Cardiac muscle cell (in vitro differentiated cells and primary cell): ENCODE results near the gene GASK1B. TPM values are rescaled to one million over a fixed set of nuclear protein-coding genes. Genes with fewer than 3 reads are reported as not detected.
A peak's percentile ranks its signal among the peaks of the same experiment; 100 is the strongest.

Source experiments
- DNase-seq, 2 donors: peaks; one replicate each; pipeline versions ENCODE4 v3.0.0 to v3.0.0-alpha.2; 2010 to 2017; ENCODE audit warnings: low read depth in 1 of 2, low spot score in 1 of 2
- H3K27ac ChIP-seq: fragments of 200-600 bp; sonication (generic); 2 replicates; pipeline ENCODE4 v1.5.1; 2016
- H3K27me3 ChIP-seq: fragments of 200-600 bp; sonication (generic); 2 replicates; pipeline ENCODE4 v1.6.0; 2016; ENCODE audit warnings: control low read depth
- H3K36me3 ChIP-seq: fragments of 200-600 bp; sonication (generic); 2 replicates; pipeline ENCODE4 v1.5.1; 2016; ENCODE audit warnings: control low read depth
- H3K4me1 ChIP-seq: fragments of 200-600 bp; sonication (generic); 2 replicates; pipeline ENCODE4 v1.8.1; 2017; ENCODE audit warnings: low read depth, mild to moderate bottlenecking, mixed run types
- H3K4me3 ChIP-seq: fragments of 200-600 bp; sonication (generic); 2 replicates; pipeline ENCODE4 v1.5.1; 2016; ENCODE audit warnings: mild to moderate bottlenecking
- H3K9me3 ChIP-seq: fragments of 200-600 bp; sonication (generic); 2 replicates; pipeline ENCODE4 v1.5.1; 2017; ENCODE audit warnings: low read depth, mild to moderate bottlenecking, control low read depth
- CTCF ChIP-seq: IDR thresholded peaks from 2 replicates; pipeline ENCODE4 v1.5.1; 2012; ENCODE audit warnings: low read depth, mild to moderate bottlenecking, low read length
- polyA plus RNA-seq: library from polyadenylated mRNA; unstranded; fragments of >200 nt; fragmentation: Nextera tagmentation; extraction: Ambion mirVana; gene quantifications from 2 replicates; pipeline ENCODE4 v1.2.1, GENCODE V29; 2016
- total RNA-seq: library from RNA; depleted of rRNA; stranded (reverse); fragments of >200 nt; gene quantifications from 2 replicates; pipeline ENCODE4 v1.2.3, GENCODE V29; 2016

The GASK1B gene
- total and polyA plus RNA-seq, 2 experiments from 2014 or later: 8.5 to 19.1 TPM

DNA sequence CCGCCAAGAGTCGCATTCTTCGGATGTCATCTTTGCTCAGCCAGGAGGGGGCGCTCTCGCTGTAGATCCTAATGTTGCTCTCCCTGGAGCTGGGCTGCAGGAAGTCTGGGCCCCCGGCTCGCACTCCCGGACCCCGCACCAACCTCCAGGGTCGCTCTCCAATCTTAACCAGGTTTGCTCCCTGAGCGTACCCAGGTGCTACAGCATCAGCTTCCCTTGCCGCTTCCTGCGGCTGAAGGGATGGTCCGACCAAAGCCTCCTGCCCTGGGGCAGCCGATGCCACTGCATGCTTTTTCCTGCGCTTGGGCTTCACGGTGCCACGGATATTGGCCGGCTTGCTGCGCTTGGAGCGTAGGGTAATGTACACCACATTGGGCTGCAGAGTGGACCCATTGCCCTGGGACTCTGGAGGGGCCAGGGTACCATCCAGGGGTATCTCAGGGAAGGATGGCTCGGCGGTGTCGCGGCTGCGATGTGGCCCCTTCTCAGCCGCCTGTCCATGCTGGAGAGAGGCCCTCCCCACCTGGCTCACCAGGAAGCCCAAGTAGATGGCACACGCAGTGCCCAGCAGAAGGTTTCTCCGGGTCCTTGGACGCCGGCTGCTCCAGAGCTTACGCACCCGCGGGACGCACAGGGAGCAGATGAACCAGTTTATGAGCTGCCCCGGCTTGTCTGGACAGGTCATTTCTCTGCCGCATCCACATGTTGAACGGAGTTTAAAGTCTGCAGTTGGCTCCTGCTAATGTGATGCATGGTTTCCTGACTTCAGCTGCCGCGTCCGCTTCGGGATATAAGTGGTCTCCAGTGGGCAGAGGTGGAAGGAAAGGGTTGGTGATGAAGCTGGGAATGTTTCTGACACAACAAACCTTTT, 1.9 kb downstream of the GASK1B start:
- H3K4me3 ChIP-seq: peak overlapping the region; percentile 25
- no peaks in the 10 kb centered on the region for H3K36me3 ChIP-seq
- H3K27ac ChIP-seq: peak overlapping the region; percentile 88
- H3K9me3 ChIP-seq: no peaks in the 10 kb centered on the region
- peak in 1 of 2 donors; percentile 70 for DNase-seq
- no peaks in the 10 kb centered on the region for H3K27me3 ChIP-seq
- H3K4me1 ChIP-seq: peaks cover 36% of the 10 kb centered on the region
- TF ChIP-seq CTCF: peak; percentile 63

DNA sequence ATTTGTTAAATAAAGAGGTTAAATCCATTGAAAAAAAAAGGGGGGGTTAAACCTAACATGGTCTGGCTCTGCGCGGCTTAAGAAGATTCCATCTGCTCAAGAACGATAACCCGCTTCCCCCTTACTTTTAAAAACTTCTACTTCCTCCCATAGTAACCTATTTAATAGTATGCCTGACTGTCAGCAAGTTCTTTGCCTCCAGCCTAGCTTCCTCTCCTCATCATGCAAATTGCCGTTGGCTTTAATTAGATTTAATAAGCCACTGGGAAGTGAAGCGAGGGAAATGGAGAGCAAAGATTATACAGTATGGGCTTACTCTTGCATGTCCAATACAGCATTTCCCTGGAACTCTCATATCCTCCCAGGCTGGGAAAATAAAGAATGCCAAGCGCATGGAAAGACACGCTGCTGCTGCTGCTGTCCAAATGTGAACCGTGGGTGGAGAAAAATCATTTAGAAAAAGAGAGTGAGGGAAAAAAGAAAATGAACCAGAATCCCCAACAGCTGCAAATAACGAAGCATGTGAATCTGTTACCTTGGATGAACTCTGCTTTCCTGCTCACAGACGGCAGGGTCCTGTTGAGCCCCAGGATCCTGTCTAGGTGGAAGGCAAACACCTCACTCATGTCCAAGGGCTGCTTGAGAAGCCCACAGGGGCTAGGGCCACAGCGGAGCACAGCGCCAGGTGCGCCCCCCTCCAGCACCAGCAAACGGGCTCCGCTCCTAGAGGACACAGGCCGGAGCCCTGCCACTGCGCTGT, 2.7 kb downstream of the GASK1B start:
- no peaks in the 10 kb centered on the region for H3K27me3 ChIP-seq
- no peaks in the 10 kb centered on the region for H3K9me3 ChIP-seq
- no peak overlapping the region for H3K4me3 ChIP-seq
- H3K27ac ChIP-seq: no peak overlapping the region
- TF ChIP-seq CTCF: no peak
- DNase-seq: peak in 1 of 2 donors; percentile 60
- no peaks in the 10 kb centered on the region for H3K36me3 ChIP-seq
- H3K4me1 ChIP-seq: peaks cover 35% of the 10 kb centered on the region

GRCh38 chr4:158169506-158169905, 3.3 kb downstream of the GASK1B start:
- peak in 1 of 2 donors; percentile 44 for DNase-seq
- no peak overlapping the region for H3K27ac ChIP-seq
- peaks cover 35% of the 10 kb centered on the region for H3K4me1 ChIP-seq
- H3K9me3 ChIP-seq: no peaks in the 10 kb centered on the region
- H3K27me3 ChIP-seq: no peaks in the 10 kb centered on the region
- H3K4me3 ChIP-seq: no peak overlapping the region
- no peak for TF ChIP-seq CTCF
- H3K36me3 ChIP-seq: no peaks in the 10 kb centered on the region

- Histone ChIP-seq H3K27me3 (no peaks in the 10 kb centered on the region), H3K27ac (no peak overlapping the region), H3K4me1 (peaks cover 33% of the 10 kb centered on the region), H3K9me3 (no peaks in the 10 kb centered on the region), H3K4me3 (no peak overlapping the region), H3K36me3 (no peaks in the 10 kb centered on the region)
- TF ChIP-seq CTCF: no peak
- DNase-seq: no peak
Measured at GRCh38 chr4:158168606-158169005, 4.2 kb downstream of the GASK1B start.

DNA sequence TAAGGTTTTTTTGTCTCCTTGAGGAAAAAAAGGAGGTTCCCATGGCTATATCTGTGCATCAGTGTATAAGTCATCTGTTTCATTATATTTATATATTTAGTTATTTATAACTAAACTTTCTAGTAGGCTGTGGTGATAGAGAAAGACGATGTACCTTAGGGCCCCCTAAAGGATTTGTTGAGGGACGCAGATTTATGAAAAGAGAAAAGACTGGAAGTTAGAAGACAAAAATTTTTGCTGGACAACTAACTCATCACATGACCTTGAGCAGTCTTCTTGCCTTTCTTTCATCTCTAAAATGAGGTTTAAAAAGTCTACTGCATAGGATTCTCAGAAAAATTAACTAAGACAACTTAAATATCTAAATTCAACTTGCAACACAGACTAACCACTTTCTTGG, 6.1 kb downstream of the GASK1B start:
- Histone ChIP-seq H3K4me3 (no peak overlapping the region), H3K9me3 (no peaks in the 10 kb centered on the region), H3K36me3 (no peaks in the 10 kb centered on the region), H3K27ac (no peak overlapping the region), H3K27me3 (no peaks in the 10 kb centered on the region), H3K4me1 (peaks cover 15% of the 10 kb centered on the region)
- DNase-seq: peak in 1 of 2 donors; percentile 62
- peak; percentile 4 for TF ChIP-seq CTCF
